GM21381 (cell line): ENCODE results near the gene DPP7.
"Not testable (repeated sequence)": the region's sequence is repeated elsewhere in the genome, so short reads cannot be mapped to it uniquely, and the experiment has no call there.

Source experiments
- ATAC-seq: cut with Tn5 transposase; IDR thresholded peaks from one replicate; pipeline ENCODE4 v1.9.1; 2021; ENCODE audit warnings: mild to moderate bottlenecking, moderate library complexity; ENCODE audit not compliant: unreplicated experiment

Gene DPP7

GRCh38 chr9:137148242-137148641 is 33.7 kb upstream of the DPP7 start:
- no peak for ATAC-seq

GRCh38 chr9:137147793-137148160 is 33.2 kb upstream of the DPP7 start:
- no peak for ATAC-seq

- ATAC-seq: no peak
Measured at GRCh38 chr9:137147091-137147792, 32.7 kb upstream of the DPP7 start.

- ATAC-seq: no peak
Measured at GRCh38 chr9:137146527-137146918, 32.0 kb upstream of the DPP7 start.

GRCh38 chr9:137145731-137146526 is 31.4 kb upstream of the DPP7 start:
- ATAC-seq: no peak

- no peak for ATAC-seq
Measured at GRCh38 chr9:137143459-137143858, 28.9 kb upstream of the DPP7 start.

- ATAC-seq: no peak
Measured at GRCh38 chr9:137141976-137142936, 27.7 kb upstream of the DPP7 start.

GRCh38 chr9:137141050-137141810 is 26.7 kb upstream of the DPP7 start:
- ATAC-seq: no peak

- ATAC-seq: no peak
Measured at GRCh38 chr9:137140151-137141012, 25.8 kb upstream of the DPP7 start.

GRCh38 chr9:137139468-137140150 is 25.1 kb upstream of the DPP7 start:
- ATAC-seq: no peak

- ATAC-seq: no peak
Measured at GRCh38 chr9:137138722-137139467, 24.4 kb upstream of the DPP7 start, which contains the start of gene GRIN1. TSS of gene GRIN1 (plus strand) at chr9:137139154. CDS start at chr9:137139487, 333 bp downstream.

- ATAC-seq: no peak
Measured at GRCh38 chr9:137138058-137138721, 23.7 kb upstream of the DPP7 start.

- ATAC-seq: no peak
Measured at GRCh38 chr9:137136881-137137607, 22.5 kb upstream of the DPP7 start.

- ATAC-seq: no peak
Measured at GRCh38 chr9:137136261-137136880, 21.8 kb upstream of the DPP7 start.

- not testable (repeated sequence) for ATAC-seq
Measured at GRCh38 chr9:137135154-137135553, 20.6 kb upstream of the DPP7 start.

- ATAC-seq: no peak
Measured at GRCh38 chr9:137134191-137134590, 19.7 kb upstream of the DPP7 start.
